Measurements from ENCODE around the gene SRGAP3. TPM values are rescaled to one million over a fixed set of nuclear protein-coding genes. Genes with fewer than 3 reads are reported as not detected.

SRGAP3 gene
- total RNA-seq, 2 experiments from 2014 or later: 1.2 to 1.3 TPM

GRCh38 chr3:9204253-9204992, 45.0 kb downstream of the SRGAP3 start:
- DNase-seq: no peak
- no peaks in the 10 kb centered on the region for H3K36me3 Mint-ChIP-seq
- H3K4me1 Mint-ChIP-seq: no peaks in the 10 kb centered on the region
- H3K4me3 Mint-ChIP-seq: no peak overlapping the region
- no peak overlapping the region for H3K27ac Mint-ChIP-seq
- H3K27me3 Mint-ChIP-seq: no peaks in the 10 kb centered on the region
- H3K9me3 Mint-ChIP-seq: no peaks in the 10 kb centered on the region

GRCh38 chr3:9203317-9203716, 46.1 kb downstream of the SRGAP3 start:
- no peaks in the 10 kb centered on the region for H3K27me3 Mint-ChIP-seq
- DNase-seq: no peak
- no peaks in the 10 kb centered on the region for H3K9me3 Mint-ChIP-seq
- H3K4me1 Mint-ChIP-seq: no peaks in the 10 kb centered on the region
- no peak overlapping the region for H3K4me3 Mint-ChIP-seq
- no peak overlapping the region for H3K27ac Mint-ChIP-seq
- H3K36me3 Mint-ChIP-seq: no peaks in the 10 kb centered on the region

DNA sequence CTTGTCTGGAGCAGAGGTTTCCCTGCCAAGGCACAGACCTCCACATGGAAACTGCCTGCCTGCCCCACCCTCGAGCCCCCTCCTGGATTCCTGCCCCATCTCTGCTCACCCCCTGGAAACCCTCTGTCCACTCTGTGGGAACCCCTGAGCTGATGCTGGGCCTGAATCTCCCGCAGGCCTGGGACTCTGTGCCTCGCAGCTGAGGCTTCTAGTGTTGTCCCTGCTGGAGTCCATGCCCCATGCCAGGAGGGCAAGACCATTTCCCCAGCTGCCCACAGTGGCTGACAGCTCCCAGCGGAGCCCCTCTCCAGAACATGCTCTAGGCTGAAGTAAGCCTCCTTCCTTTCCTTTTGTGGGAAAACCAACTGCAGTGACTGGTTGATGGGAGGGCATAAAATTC, 46.9 kb downstream of the SRGAP3 start:
- DNase-seq: no peak
- H3K36me3 Mint-ChIP-seq: no peaks in the 10 kb centered on the region
- no peak overlapping the region for H3K4me3 Mint-ChIP-seq
- no peaks in the 10 kb centered on the region for H3K27me3 Mint-ChIP-seq
- H3K27ac Mint-ChIP-seq: no peak overlapping the region
- H3K4me1 Mint-ChIP-seq: no peaks in the 10 kb centered on the region
- H3K9me3 Mint-ChIP-seq: no peaks in the 10 kb centered on the region

DNA sequence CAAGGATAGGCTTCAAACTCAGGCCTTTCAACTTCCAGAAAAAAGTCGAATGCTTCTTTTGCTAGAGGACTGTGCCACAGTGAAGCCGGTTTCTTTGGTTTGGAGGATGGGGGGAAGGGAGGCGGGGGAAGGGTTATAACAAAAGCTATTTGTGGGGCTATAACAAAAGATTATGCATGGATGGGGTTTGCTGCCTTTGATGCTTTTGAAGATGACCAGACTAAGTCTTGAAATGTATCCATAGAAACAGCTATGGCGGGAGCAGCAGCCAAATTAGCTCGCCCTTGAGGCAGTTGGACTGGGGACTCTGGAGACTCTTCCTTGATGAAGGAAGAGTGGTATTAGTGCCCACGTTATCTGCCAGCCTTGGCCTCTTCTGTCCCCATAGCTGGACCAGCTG, 47.5 kb downstream of the SRGAP3 start:
- Mint-ChIP-seq H3K36me3 (no peaks in the 10 kb centered on the region), H3K27ac (no peak overlapping the region), H3K9me3 (no peaks in the 10 kb centered on the region), H3K4me1 (no peaks in the 10 kb centered on the region), H3K4me3 (no peak overlapping the region), H3K27me3 (no peaks in the 10 kb centered on the region)
- no peak for DNase-seq

- no peak for DNase-seq
- Mint-ChIP-seq H3K36me3 (no peaks in the 10 kb centered on the region), H3K9me3 (no peaks in the 10 kb centered on the region), H3K4me1 (no peaks in the 10 kb centered on the region), H3K4me3 (no peak overlapping the region), H3K27ac (no peak overlapping the region), H3K27me3 (no peaks in the 10 kb centered on the region)
Measured at GRCh38 chr3:9201266-9201665, 48.2 kb downstream of the SRGAP3 start.

- no peak for DNase-seq
- no peaks in the 10 kb centered on the region for H3K36me3 Mint-ChIP-seq
- H3K27ac Mint-ChIP-seq: no peak overlapping the region
- H3K4me1 Mint-ChIP-seq: no peaks in the 10 kb centered on the region
- no peaks in the 10 kb centered on the region for H3K9me3 Mint-ChIP-seq
- H3K27me3 Mint-ChIP-seq: no peaks in the 10 kb centered on the region
- no peak overlapping the region for H3K4me3 Mint-ChIP-seq
Measured at GRCh38 chr3:9199775-9200174, 49.7 kb downstream of the SRGAP3 start.

GRCh38 chr3:9198899-9199335, 50.5 kb downstream of the SRGAP3 start:
- no peaks in the 10 kb centered on the region for H3K27me3 Mint-ChIP-seq
- H3K36me3 Mint-ChIP-seq: no peaks in the 10 kb centered on the region
- no peak for DNase-seq
- no peak overlapping the region for H3K4me3 Mint-ChIP-seq
- H3K27ac Mint-ChIP-seq: no peak overlapping the region
- no peaks in the 10 kb centered on the region for H3K4me1 Mint-ChIP-seq
- H3K9me3 Mint-ChIP-seq: no peaks in the 10 kb centered on the region

GRCh38 chr3:9198261-9198660, 51.2 kb downstream of the SRGAP3 start:
- Mint-ChIP-seq H3K9me3 (no peaks in the 10 kb centered on the region), H3K4me3 (no peak overlapping the region), H3K4me1 (no peaks in the 10 kb centered on the region), H3K27ac (no peak overlapping the region), H3K27me3 (no peaks in the 10 kb centered on the region), H3K36me3 (no peaks in the 10 kb centered on the region)
- DNase-seq: no peak

GRCh38 chr3:9196020-9196419, 53.4 kb downstream of the SRGAP3 start:
- H3K4me3 Mint-ChIP-seq: no peak overlapping the region
- H3K36me3 Mint-ChIP-seq: no peaks in the 10 kb centered on the region
- H3K27me3 Mint-ChIP-seq: no peaks in the 10 kb centered on the region
- no peak overlapping the region for H3K27ac Mint-ChIP-seq
- no peak for DNase-seq
- no peaks in the 10 kb centered on the region for H3K4me1 Mint-ChIP-seq
- H3K9me3 Mint-ChIP-seq: no peaks in the 10 kb centered on the region

DNA sequence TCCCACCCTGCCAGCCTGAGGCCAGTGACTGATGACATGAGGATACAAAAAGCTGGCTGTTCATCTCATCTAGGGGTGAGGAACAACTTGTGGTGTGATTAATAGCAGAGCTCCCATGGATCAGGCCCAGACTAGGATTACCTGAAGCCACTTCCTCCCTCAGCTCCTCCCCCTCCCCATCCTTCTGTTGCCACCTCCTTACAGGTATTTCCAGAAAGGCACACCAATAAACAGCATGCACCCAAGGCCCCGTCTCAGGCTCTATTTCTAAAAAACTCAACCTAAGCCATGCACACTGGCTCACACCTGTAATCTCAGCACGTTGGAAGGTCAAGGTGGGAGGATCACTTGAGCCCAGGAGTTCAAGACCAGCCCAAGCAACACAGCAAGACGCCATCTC, 54.1 kb downstream of the SRGAP3 start:
- DNase-seq: no peak
- Mint-ChIP-seq H3K36me3 (no peaks in the 10 kb centered on the region), H3K27me3 (no peaks in the 10 kb centered on the region), H3K4me1 (no peaks in the 10 kb centered on the region), H3K27ac (no peak overlapping the region), H3K9me3 (no peaks in the 10 kb centered on the region), H3K4me3 (no peak overlapping the region)

- H3K27me3 Mint-ChIP-seq: no peaks in the 10 kb centered on the region
- H3K9me3 Mint-ChIP-seq: no peaks in the 10 kb centered on the region
- no peaks in the 10 kb centered on the region for H3K4me1 Mint-ChIP-seq
- H3K4me3 Mint-ChIP-seq: no peak overlapping the region
- DNase-seq: no peak
- no peak overlapping the region for H3K27ac Mint-ChIP-seq
- H3K36me3 Mint-ChIP-seq: no peaks in the 10 kb centered on the region
Measured at GRCh38 chr3:9194509-9195184, 54.8 kb downstream of the SRGAP3 start.

- no peaks in the 10 kb centered on the region for H3K4me1 Mint-ChIP-seq
- H3K9me3 Mint-ChIP-seq: no peaks in the 10 kb centered on the region
- H3K27ac Mint-ChIP-seq: no peak overlapping the region
- H3K36me3 Mint-ChIP-seq: no peaks in the 10 kb centered on the region
- H3K27me3 Mint-ChIP-seq: no peaks in the 10 kb centered on the region
- no peak overlapping the region for H3K4me3 Mint-ChIP-seq
- DNase-seq: no peak
Measured at GRCh38 chr3:9193633-9194195, 55.7 kb downstream of the SRGAP3 start.

DNA sequence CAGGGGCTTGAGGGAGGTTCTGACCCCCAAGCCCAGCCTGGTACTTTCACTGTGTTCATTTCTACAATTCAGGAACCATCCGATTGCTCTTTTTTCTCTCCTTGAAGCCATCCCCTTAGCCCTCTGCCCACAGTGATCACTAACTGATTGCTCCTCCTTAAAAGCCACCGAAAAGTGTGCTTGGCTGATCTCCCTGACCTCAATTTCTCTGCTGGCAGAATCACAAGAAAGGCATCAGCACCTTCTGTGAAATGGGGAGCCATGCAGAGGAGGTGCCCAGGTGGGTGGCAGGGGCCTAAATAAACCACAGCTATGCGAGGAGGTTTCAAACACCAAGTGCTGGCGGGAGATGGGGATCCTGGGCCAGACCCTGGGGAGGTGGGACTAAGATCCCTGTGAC, 56.2 kb downstream of the SRGAP3 start:
- DNase-seq: no peak
- Mint-ChIP-seq H3K27me3 (no peaks in the 10 kb centered on the region), H3K36me3 (no peaks in the 10 kb centered on the region), H3K27ac (no peak overlapping the region), H3K9me3 (no peaks in the 10 kb centered on the region), H3K4me1 (no peaks in the 10 kb centered on the region), H3K4me3 (no peak overlapping the region)

- DNase-seq: no peak
- Mint-ChIP-seq H3K4me1 (no peaks in the 10 kb centered on the region), H3K36me3 (no peaks in the 10 kb centered on the region), H3K27me3 (no peaks in the 10 kb centered on the region), H3K27ac (no peak overlapping the region), H3K9me3 (no peaks in the 10 kb centered on the region), H3K4me3 (no peak overlapping the region)
Measured at GRCh38 chr3:9192248-9193025, 57.0 kb downstream of the SRGAP3 start.

- no peak overlapping the region for H3K27ac Mint-ChIP-seq
- H3K36me3 Mint-ChIP-seq: no peaks in the 10 kb centered on the region
- no peaks in the 10 kb centered on the region for H3K9me3 Mint-ChIP-seq
- H3K27me3 Mint-ChIP-seq: no peaks in the 10 kb centered on the region
- H3K4me3 Mint-ChIP-seq: no peak overlapping the region
- no peaks in the 10 kb centered on the region for H3K4me1 Mint-ChIP-seq
- DNase-seq: no peak
Measured at GRCh38 chr3:9190276-9190675, 59.2 kb downstream of the SRGAP3 start.

Measured in activated naive CD8-positive, alpha-beta T cell treated with anti-CD3 and anti-CD28 coated beads for 36 hours (primary cell).